ENCODE measurements around the gene TMEM232.
A peak's percentile ranks its signal among the peaks of the same experiment; 100 is the strongest.
"Not testable (repeated sequence)": the region's sequence is repeated elsewhere in the genome, so short reads cannot be mapped to it uniquely, and the experiment has no call there.

The TMEM232 gene

GRCh38 chr5:110726249-110727024 lies at the start of gene TMEM232:
Gene TMEM232 (minus strand): TSS chr5:110726671. CDS start chr5:110667352, 59,319 bp downstream.
- peak; percentile 79 for DNase-seq

- no peak for DNase-seq
Observed at GRCh38 chr5:110770286-110770685, 43.8 kb upstream of the TMEM232 start.

- no peak for DNase-seq
Observed at GRCh38 chr5:110769000-110769681, 42.7 kb upstream of the TMEM232 start.

GRCh38 chr5:110768138-110768860 lies 41.8 kb upstream of the TMEM232 start:
- DNase-seq = no peak

GRCh38 chr5:110760158-110760557 lies 33.7 kb upstream of the TMEM232 start:
- DNase-seq = no peak

- no peak for DNase-seq
Observed at GRCh38 chr5:110757118-110757729, 30.8 kb upstream of the TMEM232 start.

GRCh38 chr5:110754181-110754580 lies 27.7 kb upstream of the TMEM232 start:
- no peak for DNase-seq

GRCh38 chr5:110753600-110753999 lies 27.1 kb upstream of the TMEM232 start:
- no peak for DNase-seq

- DNase-seq = no peak
Observed at GRCh38 chr5:110752953-110753352, 26.5 kb upstream of the TMEM232 start.

GRCh38 chr5:110751902-110752762 lies 25.7 kb upstream of the TMEM232 start:
- peak; percentile 8 for DNase-seq

GRCh38 chr5:110738812-110739651 lies 12.6 kb upstream of the TMEM232 start, which contains the start of gene SLC25A46:
Gene SLC25A46 (plus strand): TSS chr5:110739007. CDS start chr5:110739120, 113 bp downstream.
- DNase-seq = peak; percentile 87

GRCh38 chr5:110738503-110738811 lies 12.0 kb upstream of the TMEM232 start:
- DNase-seq = no peak

- DNase-seq = no peak
Observed at GRCh38 chr5:110736753-110737152, 10.3 kb upstream of the TMEM232 start.

GRCh38 chr5:110735556-110735955 lies 9.1 kb upstream of the TMEM232 start:
- no peak for DNase-seq

- no peak for DNase-seq
Observed at GRCh38 chr5:110734101-110734500, 7.6 kb upstream of the TMEM232 start.

- DNase-seq = not testable (repeated sequence)
Observed at GRCh38 chr5:110731499-110731898, 5.0 kb upstream of the TMEM232 start.

- DNase-seq = no peak
Observed at GRCh38 chr5:110727025-110727314, 499 bp upstream of the TMEM232 start.

GRCh38 chr5:110718311-110718710 lies 8.2 kb downstream of the TMEM232 start:
- DNase-seq = no peak

- DNase-seq = no peak
Observed at GRCh38 chr5:110716247-110717245, 9.9 kb downstream of the TMEM232 start.

- no peak for DNase-seq
Observed at GRCh38 chr5:110707260-110707844, 19.1 kb downstream of the TMEM232 start.
